Measurements from ENCODE around the gene PRPSAP1. TPM values are rescaled to one million over a fixed set of nuclear protein-coding genes. Genes with fewer than 3 reads are reported as not detected.
A peak's percentile ranks its signal among the peaks of the same experiment; 100 is the strongest.

The PRPSAP1 gene
- total and polyA plus RNA-seq, 2 of the 8 experiments (the other 6 are each of a cell fraction or from before 2014, with no cell fraction given), result 32.0 to 54.2 TPM

DNA sequence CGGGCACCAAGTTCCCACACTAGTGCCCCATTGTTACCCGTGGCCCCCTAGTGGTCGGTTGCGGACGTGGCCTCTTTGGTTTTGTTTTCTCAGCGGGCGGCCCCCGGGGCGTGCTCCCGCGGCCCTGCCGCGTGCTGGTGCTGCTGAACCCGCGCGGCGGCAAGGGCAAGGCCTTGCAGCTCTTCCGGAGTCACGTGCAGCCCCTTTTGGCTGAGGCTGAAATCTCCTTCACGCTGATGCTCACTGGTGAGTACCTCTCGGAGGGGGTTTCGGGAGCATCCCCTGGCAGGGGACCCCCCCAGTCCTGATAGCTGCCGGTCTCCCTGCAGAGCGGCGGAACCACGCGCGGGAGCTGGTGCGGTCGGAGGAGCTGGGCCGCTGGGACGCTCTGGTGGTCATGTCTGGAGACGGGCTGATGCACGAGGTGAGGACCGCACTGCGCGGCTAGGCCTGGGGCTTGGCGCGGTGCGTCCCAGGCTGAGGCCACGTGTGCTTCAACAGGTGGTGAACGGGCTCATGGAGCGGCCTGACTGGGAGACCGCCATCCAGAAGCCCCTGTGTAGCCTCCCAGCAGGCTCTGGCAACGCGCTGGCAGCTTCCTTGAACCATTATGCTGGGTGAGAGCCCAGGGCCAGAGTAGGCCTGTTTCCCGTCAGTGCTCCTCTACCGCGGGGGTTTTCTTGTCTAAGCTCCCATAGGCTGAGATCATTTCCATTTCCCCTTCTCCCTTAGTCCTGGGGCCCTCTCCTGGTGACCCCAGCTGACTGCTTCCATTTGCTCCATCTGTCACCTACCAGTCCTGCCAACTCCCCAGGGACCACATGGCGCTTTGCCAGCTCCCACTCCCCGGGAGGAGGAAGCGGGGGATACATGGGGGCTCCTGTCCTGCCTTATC, 32.4 kb upstream of the PRPSAP1 start (continued):
- TF ChIP-seq BRCA1 (IDR thresholded peaks at IDR 0.05; ENCODE audit: low read depth, low read length) (no peak), BCL11A (IDR thresholded peaks at IDR 0.05; ENCODE audit: low read depth in 2 of 2, low read length in 2 of 2) (no peak), POLR2A (IDR thresholded peaks at IDR 0.05; ENCODE audit: control extremely low read depth in 1 of 2, low read depth in 2 of 2, low read length in 2 of 2) (no peak), NRF1 (IDR thresholded peaks at IDR 0.05; ENCODE audit: low read depth, low read length) (no peak), JUN (IDR thresholded peaks at IDR 0.05; ENCODE audit: low read depth, low read length) (no peak), SP4 (IDR thresholded peaks at IDR 0.05; ENCODE audit: low read length) (no peak), RAD21 (IDR thresholded peaks at IDR 0.05 in 1 of 2, conservative IDR thresholded peaks at IDR 0.05 in 1 of 2; ENCODE audit: low read depth in 2 of 2, low read length in 2 of 2) (peak; percentile 31 to 56; a peak in 3 of 4 replicates), ASH2L (IDR thresholded peaks at IDR 0.05; ENCODE audit: low read length) (no peak), TBP (IDR thresholded peaks at IDR 0.05; ENCODE audit: low read depth, low read length) (0 out of 2 replicates have a peak, but pooled peaks have one; percentile 7), CBX8 (IDR thresholded peaks at IDR 0.05; ENCODE audit: borderline replicate concordance, low read depth, low read length) (no peak), TAF1 (IDR thresholded peaks at IDR 0.05; ENCODE audit: low read depth, low read length) (no peak), PHF8 (conservative IDR thresholded peaks at IDR 0.05; ENCODE audit: low read depth, low read length) (no peak), YY1 (IDR thresholded peaks at IDR 0.05; ENCODE audit: low read depth, low read length) (peak; percentile 16; the same call in 1 of the 2 replicates), NANOG (IDR thresholded peaks at IDR 0.05; ENCODE audit: insufficient read depth, low read depth, low read length, poor library complexity, severe bottlenecking) (no peak), SP1 (IDR thresholded peaks at IDR 0.05; ENCODE audit: low read depth, low read length) (no peak), CHD1 (IDR thresholded peaks at IDR 0.05; ENCODE audit: low read depth, low read length) (no peak), KDM1A (IDR thresholded peaks at IDR 0.05; ENCODE audit: borderline replicate concordance, low read length) (peak; percentile 52), POLR2AphosphoS5 (IDR thresholded peaks at IDR 0.05; ENCODE audit: low read depth, low read length) (no peak), JUND (IDR thresholded peaks at IDR 0.05; ENCODE audit: low read length) (no peak), HDAC6 (IDR thresholded peaks at IDR 0.05; ENCODE audit: low read depth, low read length) (no peak)
